Fibroblast of mammary gland (primary cell): ENCODE data around the gene SH2B2.

ENCODE experiments used
- DNase-seq: peaks from one replicate; pipeline ENCODE4 v3.0.0-alpha.2; 2010; ENCODE audit warnings: low read depth
- H3K4me3 ChIP-seq: 2 replicates; pipeline ENCODE4 v1.5.1; 2011; ENCODE audit warnings: low read depth, mild to moderate bottlenecking, low read length, moderate library complexity; ENCODE audit not compliant: control insufficient read depth
- TF ChIP-seq, protein P1 (sequence below): conservative IDR thresholded peaks from 2 replicates; pipeline ENCODE4 v1.5.1; 2011; ENCODE audit warnings: low read depth, low read length, inconsistent platforms; ENCODE audit not compliant: control insufficient read depth, insufficient read depth

The SH2B2 gene

DNA sequence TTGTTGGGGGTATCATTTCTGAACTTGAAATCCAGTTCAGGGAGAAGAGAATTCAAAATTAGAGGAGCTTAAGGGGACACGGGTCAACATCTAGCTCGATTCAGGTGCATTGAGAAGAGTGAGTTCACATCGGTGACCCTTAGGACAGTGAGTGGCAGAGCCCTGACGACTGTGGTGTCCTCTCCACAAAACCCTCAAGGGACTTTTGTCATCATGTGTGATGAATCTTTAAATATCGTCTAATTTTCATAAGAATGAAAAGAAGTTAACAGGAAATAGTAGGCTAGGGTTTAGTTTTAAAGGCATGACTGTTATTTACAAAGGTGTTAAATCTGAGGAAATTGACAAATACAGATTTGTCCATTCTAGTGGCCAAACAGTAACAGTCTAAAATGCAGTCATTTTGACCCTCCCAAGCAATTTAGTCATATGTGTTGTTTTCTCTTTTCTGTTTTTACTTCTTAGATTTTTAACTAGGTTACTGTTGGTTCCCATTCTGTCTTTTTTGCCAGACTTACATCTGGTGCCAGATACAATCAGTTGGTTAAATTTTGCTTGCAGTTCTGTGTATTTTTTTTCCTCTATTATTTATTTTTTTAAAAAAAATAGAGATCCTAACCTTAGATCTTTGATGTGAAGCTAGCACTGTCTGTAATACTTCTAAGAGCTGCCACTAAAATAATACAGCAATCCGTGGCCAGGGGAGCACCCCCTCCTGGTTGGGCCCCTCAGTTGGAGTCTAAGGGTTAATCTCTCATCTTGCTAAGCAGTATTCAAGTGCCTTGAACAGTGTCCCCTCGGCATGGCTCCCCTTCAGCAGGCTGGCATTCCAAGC is 34.9 kb upstream of the SH2B2 start:
- TF ChIP-seq, protein P1, sequence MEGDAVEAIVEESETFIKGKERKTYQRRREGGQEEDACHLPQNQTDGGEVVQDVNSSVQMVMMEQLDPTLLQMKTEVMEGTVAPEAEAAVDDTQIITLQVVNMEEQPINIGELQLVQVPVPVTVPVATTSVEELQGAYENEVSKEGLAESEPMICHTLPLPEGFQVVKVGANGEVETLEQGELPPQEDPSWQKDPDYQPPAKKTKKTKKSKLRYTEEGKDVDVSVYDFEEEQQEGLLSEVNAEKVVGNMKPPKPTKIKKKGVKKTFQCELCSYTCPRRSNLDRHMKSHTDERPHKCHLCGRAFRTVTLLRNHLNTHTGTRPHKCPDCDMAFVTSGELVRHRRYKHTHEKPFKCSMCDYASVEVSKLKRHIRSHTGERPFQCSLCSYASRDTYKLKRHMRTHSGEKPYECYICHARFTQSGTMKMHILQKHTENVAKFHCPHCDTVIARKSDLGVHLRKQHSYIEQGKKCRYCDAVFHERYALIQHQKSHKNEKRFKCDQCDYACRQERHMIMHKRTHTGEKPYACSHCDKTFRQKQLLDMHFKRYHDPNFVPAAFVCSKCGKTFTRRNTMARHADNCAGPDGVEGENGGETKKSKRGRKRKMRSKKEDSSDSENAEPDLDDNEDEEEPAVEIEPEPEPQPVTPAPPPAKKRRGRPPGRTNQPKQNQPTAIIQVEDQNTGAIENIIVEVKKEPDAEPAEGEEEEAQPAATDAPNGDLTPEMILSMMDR, result no peak
- H3K4me3 ChIP-seq, result no peak overlapping the region
- no peak for DNase-seq

DNA sequence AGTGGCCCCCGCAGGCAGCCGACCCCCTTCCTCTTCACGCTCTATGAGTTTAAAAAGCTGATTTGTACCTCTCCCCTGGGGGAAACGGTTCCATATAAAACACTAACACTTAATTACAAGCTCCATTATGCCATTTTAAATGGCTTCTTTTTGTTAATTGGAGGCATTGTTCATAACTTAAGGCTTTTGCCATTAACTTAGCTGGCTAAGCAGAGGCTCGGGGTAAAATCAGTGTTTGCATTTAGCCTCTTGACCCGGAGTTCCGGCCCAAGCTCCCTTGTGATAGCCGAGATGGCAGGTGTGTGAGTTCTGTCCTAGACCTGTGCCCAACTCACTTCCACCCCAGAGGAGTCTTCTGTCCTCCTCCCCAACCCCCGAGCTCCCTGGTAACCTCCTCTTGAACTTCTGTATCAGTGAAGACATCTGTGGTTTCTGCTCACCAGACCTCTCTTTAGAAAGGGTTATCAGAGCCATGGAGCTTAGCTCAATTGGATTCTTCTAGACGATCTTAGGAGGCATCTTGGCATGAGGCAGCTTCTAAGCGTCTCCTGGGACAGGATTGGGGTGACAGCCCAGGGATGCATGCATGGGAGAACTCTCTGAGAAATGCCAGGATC is 34.2 kb upstream of the SH2B2 start:
- TF ChIP-seq, protein P1, result no peak
- DNase-seq, result no peak

DNA sequence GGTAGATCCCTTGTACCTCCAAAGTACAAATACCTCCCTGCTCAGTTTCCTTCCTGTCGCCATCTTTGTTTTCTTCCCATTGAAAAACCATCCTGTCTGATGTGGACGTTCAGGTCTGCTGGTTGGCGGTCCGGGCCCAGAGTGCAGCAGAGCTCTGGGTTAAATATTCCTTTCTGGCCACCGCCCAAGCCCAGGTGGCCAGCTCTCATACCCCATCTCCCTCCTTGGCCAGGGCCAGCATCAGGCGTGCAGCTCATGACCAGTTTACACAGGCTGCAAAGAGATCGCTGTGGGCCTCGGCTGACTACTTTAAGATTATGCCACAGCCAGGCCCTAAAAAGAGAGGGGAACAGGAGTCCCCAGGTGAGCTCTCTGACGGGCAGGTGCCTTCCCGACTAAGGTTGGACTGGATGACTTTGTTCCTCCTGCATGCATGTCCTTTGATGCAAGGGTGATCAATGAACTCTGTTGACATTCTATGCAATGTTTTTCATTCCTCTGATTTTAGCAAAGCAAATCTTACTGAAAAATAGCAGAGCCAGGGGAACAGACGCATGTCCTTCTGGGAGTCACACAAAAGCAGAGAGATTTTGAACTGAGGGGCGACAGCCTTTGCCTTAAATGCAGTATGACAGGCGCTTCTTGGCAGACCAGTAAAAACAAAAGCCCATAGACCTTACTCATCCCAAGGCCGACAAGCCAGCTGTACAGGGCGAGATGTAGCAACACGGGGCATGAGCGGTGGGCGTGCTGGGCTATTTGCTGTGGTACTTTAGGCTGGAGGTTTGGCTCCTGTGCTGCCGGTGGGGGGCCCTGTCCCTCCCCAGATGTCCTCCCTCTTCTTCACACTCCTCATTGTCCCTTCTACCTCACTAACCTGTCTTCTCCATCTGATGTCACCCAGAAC is 33.3 kb upstream of the SH2B2 start:
- TF ChIP-seq, protein P1, result no peak
- no peak overlapping the region for H3K4me3 ChIP-seq
- no peak for DNase-seq

More for the DNA sequence above, 34.2 kb upstream of the SH2B2 start:
- H3K4me3 ChIP-seq, result no peak overlapping the region

DNA sequence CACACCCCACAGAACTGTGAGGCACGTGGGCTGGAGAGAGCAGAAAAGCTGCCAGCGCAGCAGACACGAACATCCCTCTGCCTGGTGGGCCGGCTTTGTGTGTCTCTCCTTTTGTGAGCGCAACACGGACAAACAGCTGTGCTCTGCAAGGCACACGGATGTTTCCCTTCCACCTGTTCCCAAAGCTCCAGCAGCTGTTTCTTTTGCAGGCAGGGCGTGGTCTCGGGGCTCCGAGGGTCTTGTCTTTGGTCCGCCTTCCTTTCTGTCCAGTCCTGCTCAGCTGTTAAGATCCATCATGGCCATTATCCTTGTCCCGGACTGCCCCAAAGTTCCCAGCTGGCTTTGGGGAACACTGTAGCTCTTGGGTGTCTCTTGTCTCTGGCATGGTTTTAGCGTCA is 32.7 kb upstream of the SH2B2 start:
- TF ChIP-seq, protein P1, result no peak
- no peak for DNase-seq
- no peak overlapping the region for H3K4me3 ChIP-seq

DNA sequence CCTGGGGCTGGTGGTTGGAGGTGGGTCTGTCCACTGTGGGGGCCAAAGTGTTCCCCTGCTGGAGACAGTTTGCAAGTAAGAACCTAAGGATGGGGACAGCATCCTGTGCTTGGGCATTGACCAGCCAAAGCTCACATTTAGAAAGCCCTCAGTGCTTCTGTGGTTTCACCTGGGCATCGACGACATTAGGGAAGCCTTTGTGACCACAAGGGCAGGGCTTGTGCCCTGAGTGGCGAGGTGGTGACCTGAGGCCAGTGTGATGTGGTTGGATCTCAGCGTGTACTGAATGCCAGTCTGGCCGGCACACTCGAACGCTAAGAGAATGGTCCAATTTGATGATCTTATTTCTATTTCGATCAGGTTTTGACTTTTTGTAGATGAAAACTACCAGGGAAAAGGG is 32.1 kb upstream of the SH2B2 start:
- no peak for DNase-seq
- TF ChIP-seq, protein P1, result no peak
- no peak overlapping the region for H3K4me3 ChIP-seq

DNA sequence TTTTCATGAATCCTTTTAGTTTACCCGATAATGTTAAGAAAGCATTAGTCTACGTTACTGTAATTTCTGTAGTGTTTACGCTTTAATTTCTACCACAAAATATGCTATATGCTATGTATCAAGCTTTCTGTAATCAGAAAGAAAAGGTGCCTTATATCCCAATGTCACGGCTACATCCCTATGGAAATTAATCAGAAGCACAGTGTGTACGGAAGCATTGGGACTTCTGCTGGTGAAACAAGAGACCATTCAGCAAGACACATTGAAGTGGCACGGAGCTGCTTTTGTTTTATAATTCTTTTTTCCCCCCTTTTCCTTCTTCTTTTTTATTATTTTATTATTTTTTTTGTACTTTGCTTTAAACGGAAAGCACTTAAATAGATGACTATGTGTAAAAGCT is 31.2 kb upstream of the SH2B2 start:
- TF ChIP-seq, protein P1, result no peak
- H3K4me3 ChIP-seq, result no peak overlapping the region
- no peak for DNase-seq
